HepG2 (cell line): Measurements from ENCODE around the gene MRPS25. TPM values are rescaled to one million over a fixed set of nuclear protein-coding genes. Genes with fewer than 3 reads are reported as not detected.

Experiments used
- ATAC-seq: fragments of 200-7000 bp; cut with Tn5 transposase; 3 replicates; pipeline ENCODE4 v1.9.1; 2020; ENCODE audit warnings: mild to moderate bottlenecking, moderate library complexity
- Bru-seq: library from RNA; stranded (reverse); fragments of 400-500 nt; gene quantifications from one replicate; lab custom pipeline; 2021; lab: Mats Ljungman, UMichigan
- BruChase-seq, 2 experiments: library from RNA; stranded (reverse); fragments of 400-500 nt; gene quantifications; one replicate each; lab custom pipeline; 2021; lab: Mats Ljungman, UMichigan
- BruUV-seq: library from RNA; stranded (reverse); fragments of 400-500 nt; replicated peaks from 2 replicates; lab custom pipeline; 2021; lab: Mats Ljungman, UMichigan
- CTCF ChIA-PET: fragments of 300-600 bp; formaldehyde crosslinking; extraction: SDS; loops from one replicate; lab custom pipeline; 2021; ENCODE audit warnings: low total read pairs, inconsistent platforms, low intra/inter-chr PET ratio; lab: Yijun Ruan, JAX
- POLR2A ChIA-PET: fragments of 350-600 bp; sonication (Branson Sonifier 250); formaldehyde crosslinking; loops from one replicate; lab custom pipeline; 2020; ENCODE audit warnings: antibody characterized with exemption, inconsistent platforms; lab: Yijun Ruan, JAX
- DNase-seq: peaks from one replicate; pipeline ENCODE4 v3.0.0-alpha.2; 2015; ENCODE audit warnings: low spot score
- FAIRE-seq: peaks from 3 replicates; lab custom pipeline; 2011; peaks lifted over from hg19 to GRCh38; lab: Jason Lieb, UNC
- H2AFZ ChIP-seq: one replicate; pipeline ENCODE4 v1.6.1; 2011; ENCODE audit warnings: low read length, inconsistent platforms
- H3K27ac ChIP-seq: fragments of 300-600 bp; 3 replicates; pipeline ENCODE4 v1.8.0; 2011; ENCODE audit warnings: mixed run types, mild to moderate bottlenecking, mixed read lengths, low read length, inconsistent platforms; ENCODE audit not compliant: insufficient read depth; ENCODE audit errors: extremely low read length
- H3K27me3 ChIP-seq, 2 experiments: fragments of 200-600 bp in 1 of 2; 2 replicates in 1 of 2; 3 replicates in 1 of 2; pipeline versions ENCODE4 v1.6.0 to v1.8.0; 2011; ENCODE audit warnings: low read length in 2 of 2, mild to moderate bottlenecking in 2 of 2, moderate library complexity in 2 of 2, inconsistent platforms in 1 of 2; ENCODE audit not compliant: insufficient read depth in 2 of 2, control insufficient read depth in 1 of 2
- H3K36me3 ChIP-seq, 2 experiments: fragments of 200-600 bp in 1 of 2; replicated peaks in 1 of 2; 2 replicates in 1 of 2; 3 replicates in 1 of 2; pipeline versions ENCODE4 v1.5.1 to v1.8.0; 2011; ENCODE audit warnings: low read length in 2 of 2, inconsistent platforms in 1 of 2; ENCODE audit not compliant: insufficient read depth in 2 of 2, control insufficient read depth in 1 of 2
- H3K4me1 ChIP-seq: 2 replicates; pipeline ENCODE4 v1.5.1; 2012; ENCODE audit warnings: low read length, inconsistent platforms; ENCODE audit not compliant: insufficient read depth
- H3K4me2 ChIP-seq: 2 replicates; pipeline ENCODE4 v1.6.0; 2011; ENCODE audit warnings: low read depth, low read length, inconsistent platforms
- H3K4me3 ChIP-seq, 3 experiments: fragments of 200-600 bp in 1 of 3; sonication (generic), shearing (Covaris generic) in 1 of 3; replicated peaks in 1 of 3; 2 replicates each; pipeline ENCODE4 v1.5.1; 2011 to 2016; ENCODE audit warnings: low read length in 3 of 3, inconsistent platforms in 2 of 3, low read depth in 2 of 3, mild to moderate bottlenecking in 2 of 3, control low read depth in 1 of 3, mixed read lengths in 1 of 3; ENCODE audit not compliant: insufficient read depth in 1 of 3
- H3K79me2 ChIP-seq: one replicate; pipeline ENCODE4 v1.6.1; 2011; ENCODE audit warnings: low read length, inconsistent platforms; ENCODE audit not compliant: insufficient read depth
- H3K9ac ChIP-seq: 2 replicates; pipeline ENCODE4 v1.6.0; 2011; ENCODE audit warnings: mild to moderate bottlenecking, low read depth, low read length, inconsistent platforms; ENCODE audit not compliant: insufficient read depth
- H3K9me3 ChIP-seq: 2 replicates; pipeline ENCODE4 v1.5.1; 2012; ENCODE audit warnings: mild to moderate bottlenecking, low read length
- H4K20me1 ChIP-seq: 2 replicates; pipeline ENCODE4 v1.6.0; 2011; ENCODE audit warnings: inconsistent platforms, mild to moderate bottlenecking, low read length, moderate library complexity; ENCODE audit not compliant: insufficient read depth
- ARID4A ChIP-seq: sonication (generic); formaldehyde crosslinking; IDR thresholded peaks from 2 replicates; pipeline ENCODE4 v1.5.0; 2020; ENCODE audit warnings: mild to moderate bottlenecking, missing genetic modification reagents, borderline replicate concordance
- FOXK1 ChIP-seq: sonication (generic); formaldehyde crosslinking; IDR thresholded peaks from 2 replicates; pipeline ENCODE4 v1.4.0; 2020; ENCODE audit warnings: low read depth, missing genetic modification reagents, borderline replicate concordance
- GLMP ChIP-seq: sonication (generic); formaldehyde crosslinking; IDR thresholded peaks from 2 replicates; pipeline ENCODE4 v1.9.0; 2021; ENCODE audit warnings: missing genetic modification reagents, mild to moderate bottlenecking, borderline replicate concordance
- MAF1 ChIP-seq: sonication (generic); formaldehyde crosslinking; IDR thresholded peaks from 2 replicates; pipeline ENCODE4 v1.5.0; 2020; ENCODE audit warnings: missing genetic modification reagents, borderline replicate concordance
- PAWR ChIP-seq: sonication (generic); formaldehyde crosslinking; IDR thresholded peaks from 2 replicates; pipeline ENCODE4 v1.4.0; 2020; ENCODE audit warnings: missing genetic modification reagents, mild to moderate bottlenecking, borderline replicate concordance
- RBM39 ChIP-seq: fragments of 200-400 bp; formaldehyde crosslinking; IDR thresholded peaks from one replicate; pipeline ENCODE4 v1.6.1; 2018; ENCODE audit warnings: antibody characterized with exemption, mild to moderate bottlenecking, low read depth, low read length; ENCODE audit not compliant: poor library complexity, severe bottlenecking
- ZNF367 ChIP-seq: sonication (generic); formaldehyde crosslinking; IDR thresholded peaks from 2 replicates; pipeline ENCODE4 v1.4.0; 2020; ENCODE audit warnings: missing genetic modification reagents, borderline replicate concordance
- ZNF446 ChIP-seq: sonication (generic); formaldehyde crosslinking; IDR thresholded peaks from 2 replicates; pipeline ENCODE4 v1.5.0; 2020; ENCODE audit warnings: mild to moderate bottlenecking, missing genetic modification reagents
- ZNF558 ChIP-seq: sonication (generic); formaldehyde crosslinking; IDR thresholded peaks from 2 replicates; pipeline ENCODE4 v1.9.0; 2022; ENCODE audit warnings: mild to moderate bottlenecking, missing genetic modification reagents, borderline replicate concordance
- WGBS: methylation state at CpG from one replicate; pipeline ENCODE4 v1.1.6; 2017; ENCODE audit warnings: low lambda C conversion rate; 5-methylcytosine and 5-hydroxymethylcytosine counted together
- in situ Hi-C: cut with HindIII; loops from 2 replicates; pipeline ENCODE4 v1.10.0; 2017; ENCODE audit warnings: low pct_unique_long_range_greater_than_20kb; ENCODE audit not compliant: extremely low pct_ligation_motif_present
- intact Hi-C: fragments of 100-400 bp; cut with micrococcal nuclease; formaldehyde crosslinking; loops from one replicate; pipeline ENCODE4 v1.10.0; 2022; ENCODE audit not compliant: unreplicated experiment
- long read RNA-seq, 2 experiments: library from RNA in 1 of 2; library from polyadenylated mRNA in 1 of 2; stranded (forward) in 1 of 2; unstranded in 1 of 2; transcript quantifications; one replicate each; pipeline ENCODE4 v2.0.0, GENCODE V29; 2019 to 2022
- polyA minus RNA-seq, 3 experiments: library from RNA; depleted of rRNA, polyadenylated mRNA; stranded (reverse); fragments of >200 nt; gene quantifications; 2 replicates each; pipeline ENCODE4 v1.2.3, GENCODE V29; 2011; ENCODE audit warnings: low replicate concordance in 1 of 3
- polyA plus RNA-seq, 8 experiments: library from polyadenylated mRNA; depleted of rRNA in 3 of 8; stranded (reverse) in 7 of 8; unstranded in 1 of 8; fragments of >200 nt; fragmentation: Illumina TruSeq in 4 of 8; extraction: Trizol in 4 of 8; gene quantifications; 2 replicates each; pipeline versions ENCODE4 v1.2.1 to v1.2.3, GENCODE V29; 2011 to 2016; ENCODE audit warnings: low read depth in 4 of 8, missing spikeins in 1 of 8, mixed read lengths in 1 of 8; ENCODE audit not compliant: insufficient read depth in 1 of 8
- total RNA-seq, 5 experiments: library from RNA; depleted of rRNA; stranded (reverse); fragments of >200 nt; fragmentation: Illumina TruSeq; extraction: Trizol; gene quantifications; 2 replicates each; pipeline ENCODE4 v1.2.3, GENCODE V29; 2016; ENCODE audit warnings: low read depth in 1 of 5

MRPS25 gene
- total RNA-seq (2016; rRNA removed; fragmentation: Illumina TruSeq; extraction: Trizol), result 69.2 and 74.3 TPM in 2 replicates
- total RNA-seq (2016; cell fraction: cytosol; rRNA removed; fragmentation: Illumina TruSeq; extraction: Trizol; ENCODE audit: low read depth), result 14.2 and 14.8 TPM in 2 replicates
- 70.2 and 72.6 TPM in 2 replicates for total RNA-seq (2016; cell fraction: insoluble cytoplasmic fraction; rRNA removed; fragmentation: Illumina TruSeq; extraction: Trizol)
- 27.9 and 28.9 TPM in 2 replicates for total RNA-seq (2016; cell fraction: membrane; rRNA removed; fragmentation: Illumina TruSeq; extraction: Trizol)
- total RNA-seq (2016; cell fraction: nucleus; rRNA removed; fragmentation: Illumina TruSeq; extraction: Trizol), result 64.0 TPM in 2 replicates
- 54.7 and 60.1 TPM in 2 replicates for polyA plus RNA-seq (2011; rRNA removed)
- 28.6 and 33.5 TPM in 2 replicates for polyA plus RNA-seq (2011; cell fraction: cytosol; rRNA removed)
- polyA plus RNA-seq (2011; cell fraction: nucleus; rRNA removed), result 148 and 153 TPM in 2 replicates
- polyA plus RNA-seq (2012), result 41.3 and 42.1 TPM in 2 replicates
- 23.2 and 27.5 TPM in 2 replicates for polyA plus RNA-seq (2016; cell fraction: cytosol; fragmentation: Illumina TruSeq; extraction: Trizol; ENCODE audit: low read depth)
- polyA plus RNA-seq (2016; cell fraction: insoluble cytoplasmic fraction; fragmentation: Illumina TruSeq; extraction: Trizol; ENCODE audit: low read depth), result 79.2 and 82.6 TPM in 2 replicates
- polyA plus RNA-seq (2016; cell fraction: membrane; fragmentation: Illumina TruSeq; extraction: Trizol; ENCODE audit: low read depth), result 27.1 and 31.5 TPM in 2 replicates
- 204 and 214 TPM in 2 replicates for polyA plus RNA-seq (2016; cell fraction: nucleus; fragmentation: Illumina TruSeq; extraction: Trizol; ENCODE audit: insufficient read depth, low read depth)
- 20.9 and 34.4 TPM in 2 replicates for polyA minus RNA-seq (2011; rRNA and poly(A)+ RNA removed; ENCODE audit: low replicate concordance)
- polyA minus RNA-seq (2011; cell fraction: cytosol; rRNA and poly(A)+ RNA removed), result 12.5 and 15.0 TPM in 2 replicates
- polyA minus RNA-seq (2011; cell fraction: nucleus; rRNA and poly(A)+ RNA removed), result 53.0 and 61.3 TPM in 2 replicates
- percentile 88 among the genes with signal in this experiment for Bru-seq, nascent RNA
- BruChase-seq, experiment 1, labeled RNA remaining after a 6-hour chase, result percentile 83 among the genes with signal in this experiment
- percentile 88 among the genes with signal in this experiment for BruChase-seq, experiment 2, labeled RNA remaining after a 2-hour chase
- long read RNA-seq, experiment 1, full-length matches to known transcripts, result 80 of 99 reads
- long read RNA-seq, experiment 1, partial matches to known transcripts, result 2 of 99 reads
- long read RNA-seq, experiment 1, other reads (novel, unspliced or antisense), result 17 of 99 reads
- long read RNA-seq, experiment 2, full-length matches to known transcripts, result 69 of 102 reads
- long read RNA-seq, experiment 2, partial matches to known transcripts, result 12 of 102 reads
- long read RNA-seq, experiment 2, other reads (novel, unspliced or antisense), result 21 of 102 reads

GRCh38 chr3:15064835-15065549 is at the start of gene MRPS25:
Gene MRPS25 (minus strand): TSS chr3:15065315. CDS start chr3:15065194, 121 bp downstream.
- BruUV-seq, result TSS peak; percentile 61
- POLR2A ChIA-PET, result interaction anchor here (0.6 to 2.3 kb wide), 11 partner anchors 9 to 159 kb away, joined by 3 to 14 read pairs (median 3); partner anchors contain the start of gene RBSN
- Histone ChIP-seq H3K4me3 (peak within 1 kb of the TSS; percentile 84 to 88 (median 87)), H3K27me3 (no peaks in the 10 kb centered on the region; a peak in 1 of 5 replicates), H2AFZ (peak within 1 kb of the TSS; percentile 90), H3K4me1 (peaks cover 25% of the 10 kb centered on the region), H3K9me3 (no peaks in the 10 kb centered on the region), H3K9ac (peak within 1 kb of the TSS; percentile 97), H3K36me3 (peaks cover 0 to 2% of the 10 kb centered on the region in 2 experiments; a peak in 1 of 5 replicates), H3K79me2 (peaks cover 26% of the 10 kb centered on the region), H3K4me2 (peak within 1 kb of the TSS; percentile 87), H4K20me1 (peaks cover 20% of the 10 kb centered on the region), H3K27ac (peak within 1 kb of the TSS; percentile 77)
- ATAC-seq, result peak; percentile 95
- CTCF ChIA-PET, result no interaction called here
- no peak for FAIRE-seq
- DNase-seq, result peak; percentile 83
- in situ Hi-C loops (no loop called here), intact Hi-C loops (no loop called here)
- 0% methylated on average over 11 of the region's 69 CpGs for WGBS
- TF ChIP-seq PAWR, result no peak
- peak; percentile 52; the same call in 1 of the 2 replicates for TF ChIP-seq FOXK1 (CRISPR knock-in tag)
- TF ChIP-seq MAF1 (CRISPR knock-in tag), result 0 out of 2 replicates have a peak, but pooled peaks have one; percentile 68
- TF ChIP-seq ZNF558 (CRISPR knock-in tag), result peak; percentile 77; the same call in 1 of the 2 replicates
- TF ChIP-seq ZNF367 (CRISPR knock-in tag), result no peak
- TF ChIP-seq RBM39, result peak; percentile 77
- TF ChIP-seq ARID4A (CRISPR knock-in tag), result peak; percentile 97
- no peak for TF ChIP-seq GLMP (CRISPR knock-in tag)
- TF ChIP-seq ZNF446 (CRISPR knock-in tag), result no peak
